ENCODE measurements around the gene FKBP9. TPM values are rescaled to one million over a fixed set of nuclear protein-coding genes. Genes with fewer than 3 reads are reported as not detected.

Gene FKBP9
- total RNA-seq, 1 donor from 2014 or later, result 116 TPM

Other genes with a start within 250 kb of the FKBP9 start
- 24.7 TPM for gene KBTBD2, start 65.7 kb upstream of the FKBP9 start, total RNA-seq
- 45.6 TPM for gene NT5C3A, start 105.3 kb downstream of the FKBP9 start, total RNA-seq
- 9.2 TPM for gene RP9, start 152.0 kb downstream of the FKBP9 start, total RNA-seq
- gene BBS9, start 172.1 kb downstream of the FKBP9 start, total RNA-seq, result 24.3 TPM